ENCODE measurements around the gene DSP. TPM values are rescaled to one million over a fixed set of nuclear protein-coding genes. Genes with fewer than 3 reads are reported as not detected.

DSP gene
- total RNA-seq, 1 donor from 2014 or later, result 464 TPM

DNA sequence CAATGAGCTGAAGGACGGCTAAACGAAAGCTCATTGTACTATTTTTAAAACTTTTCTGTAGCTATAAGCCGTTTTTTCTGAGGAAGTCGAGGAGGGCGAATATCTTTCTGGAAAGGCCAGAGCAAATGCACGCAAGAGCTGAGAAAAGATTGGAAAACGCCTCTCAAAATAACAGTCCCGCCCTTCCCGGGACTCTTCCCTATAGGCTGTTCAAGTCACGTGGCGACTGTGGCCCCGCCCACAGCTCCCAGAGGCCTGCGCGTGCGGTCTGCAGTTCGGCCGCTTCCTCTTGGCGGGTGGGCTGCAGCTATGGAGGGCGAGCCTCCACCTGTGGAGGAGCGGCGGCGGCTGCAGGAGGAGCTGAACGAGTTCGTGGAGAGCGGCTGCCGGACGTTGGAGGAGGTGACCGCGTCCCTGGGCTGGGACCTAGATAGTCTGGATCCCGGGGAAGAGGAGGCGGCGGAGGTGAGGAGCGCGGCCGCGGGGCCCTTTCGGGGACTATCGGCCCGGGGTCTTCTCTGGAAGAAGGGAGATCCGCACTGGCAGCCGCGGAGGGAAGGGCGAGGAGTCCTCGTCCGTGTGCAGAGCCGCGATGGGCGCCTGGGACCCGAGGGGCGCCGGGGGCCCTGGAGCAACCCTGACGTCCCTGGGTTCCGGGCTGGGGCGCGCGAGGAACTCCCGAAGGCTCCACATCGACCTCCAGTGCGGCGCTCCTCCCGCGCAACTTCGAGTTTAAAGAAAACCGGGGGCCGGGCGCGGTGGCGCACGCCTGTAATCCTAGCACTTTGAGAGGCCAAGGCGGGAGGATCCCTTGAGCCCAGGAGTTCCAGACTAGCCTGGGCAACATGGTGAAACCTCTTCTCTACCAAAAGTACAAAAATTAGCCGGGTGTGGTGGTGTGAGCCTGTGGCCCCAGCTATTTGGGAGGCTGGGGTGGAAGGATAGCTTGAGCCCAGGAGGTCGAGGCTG lies 48.8 kb downstream of the DSP start, which contains the start of gene SNRNP48:
TSS of gene SNRNP48 (plus strand) at position 250 of the 969 bp plus-strand sequence. CDS start at position 310, 60 bp downstream.
- TF ChIP-seq, protein P1, sequence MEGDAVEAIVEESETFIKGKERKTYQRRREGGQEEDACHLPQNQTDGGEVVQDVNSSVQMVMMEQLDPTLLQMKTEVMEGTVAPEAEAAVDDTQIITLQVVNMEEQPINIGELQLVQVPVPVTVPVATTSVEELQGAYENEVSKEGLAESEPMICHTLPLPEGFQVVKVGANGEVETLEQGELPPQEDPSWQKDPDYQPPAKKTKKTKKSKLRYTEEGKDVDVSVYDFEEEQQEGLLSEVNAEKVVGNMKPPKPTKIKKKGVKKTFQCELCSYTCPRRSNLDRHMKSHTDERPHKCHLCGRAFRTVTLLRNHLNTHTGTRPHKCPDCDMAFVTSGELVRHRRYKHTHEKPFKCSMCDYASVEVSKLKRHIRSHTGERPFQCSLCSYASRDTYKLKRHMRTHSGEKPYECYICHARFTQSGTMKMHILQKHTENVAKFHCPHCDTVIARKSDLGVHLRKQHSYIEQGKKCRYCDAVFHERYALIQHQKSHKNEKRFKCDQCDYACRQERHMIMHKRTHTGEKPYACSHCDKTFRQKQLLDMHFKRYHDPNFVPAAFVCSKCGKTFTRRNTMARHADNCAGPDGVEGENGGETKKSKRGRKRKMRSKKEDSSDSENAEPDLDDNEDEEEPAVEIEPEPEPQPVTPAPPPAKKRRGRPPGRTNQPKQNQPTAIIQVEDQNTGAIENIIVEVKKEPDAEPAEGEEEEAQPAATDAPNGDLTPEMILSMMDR (IDR thresholded peaks at IDR 0.05), result no peak
- peaks cover 68% of the 10 kb centered on the region for H3K4me1 Mint-ChIP-seq (ENCODE audit: low read depth)
- H3K27ac Mint-ChIP-seq (ENCODE audit: unreplicated experiment), result peak within 1 kb of the TSS; percentile 87
- peak within 1 kb of the TSS; percentile 96 for H3K4me3 Mint-ChIP-seq (ENCODE audit: unreplicated experiment)
- H3K36me3 Mint-ChIP-seq (ENCODE audit: low read depth), result peaks cover 16% of the 10 kb centered on the region
- peak; percentile 98 for DNase-seq (ENCODE audit: low spot score)
- no peaks in the 10 kb centered on the region for H3K27me3 Mint-ChIP-seq (ENCODE audit: low read depth)
- H3K9me3 Mint-ChIP-seq (ENCODE audit: low read depth), result no peaks in the 10 kb centered on the region

DNA sequence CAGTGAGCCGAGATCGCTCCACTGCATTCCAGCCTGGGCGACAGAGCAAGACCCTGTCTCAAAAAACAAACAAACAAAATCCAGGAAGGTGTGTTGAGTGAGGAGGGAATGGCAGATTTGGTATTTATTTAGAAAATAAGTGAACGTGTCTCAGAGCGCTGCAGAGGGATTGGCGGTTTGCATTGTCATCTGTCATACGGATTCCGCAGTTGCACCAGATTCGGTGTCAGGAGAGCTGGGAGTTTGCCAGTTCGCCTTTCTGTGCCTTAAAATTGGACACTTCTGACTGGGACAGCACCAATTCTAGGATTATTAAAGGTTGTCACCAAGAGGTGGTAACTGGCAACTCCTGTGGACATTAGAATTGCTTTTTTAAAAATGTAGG lies 49.4 kb downstream of the DSP start:
- Mint-ChIP-seq H3K9me3 (ENCODE audit: low read depth) (no peaks in the 10 kb centered on the region), H3K27ac (ENCODE audit: unreplicated experiment) (peak overlapping the region; percentile 87), H3K27me3 (ENCODE audit: low read depth) (no peaks in the 10 kb centered on the region), H3K4me3 (ENCODE audit: unreplicated experiment) (peak overlapping the region; percentile 96), H3K36me3 (ENCODE audit: low read depth) (peaks cover 15% of the 10 kb centered on the region), H3K4me1 (ENCODE audit: low read depth) (peaks cover 66% of the 10 kb centered on the region)
- TF ChIP-seq, protein P1 (IDR thresholded peaks at IDR 0.05), result no peak
- no peak for DNase-seq (ENCODE audit: low spot score)

DNA sequence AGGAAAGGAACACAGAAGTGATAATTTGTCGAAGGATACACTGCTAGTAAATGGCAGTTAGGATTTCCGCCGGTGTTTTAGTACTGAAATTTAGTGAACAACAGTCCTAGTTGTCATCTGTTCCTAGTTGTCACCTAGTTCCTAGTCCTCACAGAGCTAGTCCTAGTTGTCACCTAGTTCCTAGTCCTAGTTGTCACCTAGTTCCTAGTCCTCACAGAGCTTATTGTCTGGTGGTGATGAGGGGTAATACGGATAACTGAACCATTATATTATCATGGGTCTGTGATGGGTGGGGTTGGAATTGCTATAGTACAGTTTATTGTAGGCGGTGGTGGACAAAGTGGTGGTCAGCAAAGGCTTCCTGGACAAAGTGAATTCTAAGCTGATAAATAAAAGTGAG lies 50.3 kb downstream of the DSP start:
- Mint-ChIP-seq H3K27me3 (ENCODE audit: low read depth) (no peaks in the 10 kb centered on the region), H3K9me3 (ENCODE audit: low read depth) (no peaks in the 10 kb centered on the region), H3K4me3 (ENCODE audit: unreplicated experiment) (peak overlapping the region; percentile 96), H3K36me3 (ENCODE audit: low read depth) (peaks cover 18% of the 10 kb centered on the region), H3K27ac (ENCODE audit: unreplicated experiment) (peak overlapping the region; percentile 1), H3K4me1 (ENCODE audit: low read depth) (peaks cover 58% of the 10 kb centered on the region)
- TF ChIP-seq, protein P1 (IDR thresholded peaks at IDR 0.05), result no peak
- no peak for DNase-seq (ENCODE audit: low spot score)

DNA sequence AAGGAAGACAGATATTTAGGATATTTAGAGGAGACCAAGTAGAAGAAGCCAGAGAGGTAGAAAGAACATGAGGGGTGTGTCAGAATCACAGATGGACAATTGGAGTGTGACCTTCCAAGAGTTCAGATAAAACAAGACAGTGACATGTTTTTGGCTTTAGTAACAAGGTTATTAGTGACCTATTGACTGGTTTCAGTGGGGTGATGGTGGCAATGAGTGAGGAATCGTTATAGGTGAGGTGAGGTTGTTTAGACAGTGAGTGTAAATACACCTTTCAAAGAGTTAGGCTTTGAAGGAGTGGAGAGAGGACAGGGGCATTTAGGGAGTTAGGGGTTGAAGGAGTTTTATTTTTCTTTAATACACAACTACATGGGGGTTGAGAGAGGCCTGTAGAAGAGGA lies 51.8 kb downstream of the DSP start:
- TF ChIP-seq, protein P1 (IDR thresholded peaks at IDR 0.05), result no peak
- Mint-ChIP-seq H3K9me3 (ENCODE audit: low read depth) (no peaks in the 10 kb centered on the region), H3K4me3 (ENCODE audit: unreplicated experiment) (no peak overlapping the region), H3K27ac (ENCODE audit: unreplicated experiment) (no peak overlapping the region), H3K4me1 (ENCODE audit: low read depth) (peaks cover 43% of the 10 kb centered on the region), H3K27me3 (ENCODE audit: low read depth) (no peaks in the 10 kb centered on the region), H3K36me3 (ENCODE audit: low read depth) (peaks cover 20% of the 10 kb centered on the region)
- DNase-seq (ENCODE audit: low spot score), result no peak

DNA sequence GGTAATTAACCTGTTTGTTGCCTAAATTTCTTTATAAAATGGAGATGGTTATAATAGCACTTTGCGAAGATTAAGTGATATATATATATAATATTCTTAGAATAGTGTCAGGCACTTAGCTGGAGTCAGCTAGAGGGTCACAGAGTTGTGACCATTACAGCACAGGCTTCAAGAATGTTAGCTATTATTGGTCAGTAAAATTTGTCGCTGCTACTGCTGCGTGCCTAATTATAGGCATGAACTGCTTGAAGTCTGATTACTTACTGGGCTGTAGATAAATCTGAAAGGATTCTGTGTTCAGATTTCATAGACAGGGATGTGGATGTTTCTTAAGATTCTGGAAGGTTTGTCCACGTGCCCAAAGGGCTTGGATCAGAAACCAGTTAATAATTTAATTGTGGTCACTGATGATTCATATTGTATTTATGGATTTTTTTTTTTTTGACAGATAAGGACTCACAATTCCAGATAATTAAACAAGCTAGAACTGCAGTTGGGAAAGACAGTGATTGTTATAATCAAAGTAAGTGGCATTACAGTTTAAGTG lies 53.2 kb downstream of the DSP start:
- H3K27ac Mint-ChIP-seq (ENCODE audit: unreplicated experiment), result no peak overlapping the region
- peaks cover 30% of the 10 kb centered on the region for H3K4me1 Mint-ChIP-seq (ENCODE audit: low read depth)
- DNase-seq (ENCODE audit: low spot score), result no peak
- TF ChIP-seq, protein P1 (IDR thresholded peaks at IDR 0.05), result no peak
- peaks cover 27% of the 10 kb centered on the region for H3K36me3 Mint-ChIP-seq (ENCODE audit: low read depth)
- no peak overlapping the region for H3K4me3 Mint-ChIP-seq (ENCODE audit: unreplicated experiment)
- H3K9me3 Mint-ChIP-seq (ENCODE audit: low read depth), result no peaks in the 10 kb centered on the region
- H3K27me3 Mint-ChIP-seq (ENCODE audit: low read depth), result no peaks in the 10 kb centered on the region
